Measurements from ENCODE around the gene TRAF3IP1. TPM values are rescaled to one million over a fixed set of nuclear protein-coding genes. Genes with fewer than 3 reads are reported as not detected.
"Not testable (repeated sequence)": the region's sequence is repeated elsewhere in the genome, so short reads cannot be mapped to it uniquely, and the experiment has no call there.

The TRAF3IP1 gene
- total RNA-seq, 4 donors from 2014 or later = 19.9 to 38.6 (median 23.6) TPM

DNA sequence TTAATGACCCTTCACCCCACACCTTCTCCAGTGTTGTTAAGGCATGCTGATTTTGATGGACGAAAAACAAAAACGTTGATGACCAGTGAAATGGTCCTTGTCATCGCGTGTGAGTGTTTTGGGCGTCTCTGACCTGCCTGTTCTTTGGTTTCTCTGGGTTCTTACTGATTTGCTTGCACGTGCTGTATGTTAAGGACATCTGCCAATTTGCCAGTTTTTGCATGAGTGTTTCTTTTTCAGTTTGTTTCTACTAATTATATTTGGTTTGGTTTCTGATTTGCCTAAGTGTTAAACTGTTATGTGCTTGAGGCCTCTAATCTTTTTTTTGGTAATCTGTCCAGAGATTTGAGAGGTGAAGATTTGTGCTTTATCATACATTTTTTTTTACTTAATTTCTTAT is 14.6 kb downstream of the TRAF3IP1 start:
- Histone ChIP-seq H3K4me1 (peaks cover 0 to 7% (median 3%) of the 10 kb centered on the region in 4 donors), H3K4me3 (no peak overlapping the region), H3K36me3 (peaks cover 4 to 56% (median 20%) of the 10 kb centered on the region in 4 donors), H3K9me3 (no peaks in the 10 kb centered on the region), H3K27ac (replicated peaks in 1 of 4) (no peak overlapping the region), H3K27me3 (no peaks in the 10 kb centered on the region)
- DNase-seq (ENCODE audit: extremely low spot score) = no peak
- no peak for TF ChIP-seq POLR2A (IDR thresholded peaks at IDR 0.05; ENCODE audit: low read depth)
- TF ChIP-seq, protein P1, sequence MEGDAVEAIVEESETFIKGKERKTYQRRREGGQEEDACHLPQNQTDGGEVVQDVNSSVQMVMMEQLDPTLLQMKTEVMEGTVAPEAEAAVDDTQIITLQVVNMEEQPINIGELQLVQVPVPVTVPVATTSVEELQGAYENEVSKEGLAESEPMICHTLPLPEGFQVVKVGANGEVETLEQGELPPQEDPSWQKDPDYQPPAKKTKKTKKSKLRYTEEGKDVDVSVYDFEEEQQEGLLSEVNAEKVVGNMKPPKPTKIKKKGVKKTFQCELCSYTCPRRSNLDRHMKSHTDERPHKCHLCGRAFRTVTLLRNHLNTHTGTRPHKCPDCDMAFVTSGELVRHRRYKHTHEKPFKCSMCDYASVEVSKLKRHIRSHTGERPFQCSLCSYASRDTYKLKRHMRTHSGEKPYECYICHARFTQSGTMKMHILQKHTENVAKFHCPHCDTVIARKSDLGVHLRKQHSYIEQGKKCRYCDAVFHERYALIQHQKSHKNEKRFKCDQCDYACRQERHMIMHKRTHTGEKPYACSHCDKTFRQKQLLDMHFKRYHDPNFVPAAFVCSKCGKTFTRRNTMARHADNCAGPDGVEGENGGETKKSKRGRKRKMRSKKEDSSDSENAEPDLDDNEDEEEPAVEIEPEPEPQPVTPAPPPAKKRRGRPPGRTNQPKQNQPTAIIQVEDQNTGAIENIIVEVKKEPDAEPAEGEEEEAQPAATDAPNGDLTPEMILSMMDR (IDR thresholded peaks at IDR 0.05) = no peak
- no peak for TF ChIP-seq POLR2AphosphoS5 (IDR thresholded peaks at IDR 0.05)
- WGBS = 90% methylated on average over 6 of the region's 6 CpGs
- intact Hi-C loops (cut with DNase I) = no loop called here

DNA sequence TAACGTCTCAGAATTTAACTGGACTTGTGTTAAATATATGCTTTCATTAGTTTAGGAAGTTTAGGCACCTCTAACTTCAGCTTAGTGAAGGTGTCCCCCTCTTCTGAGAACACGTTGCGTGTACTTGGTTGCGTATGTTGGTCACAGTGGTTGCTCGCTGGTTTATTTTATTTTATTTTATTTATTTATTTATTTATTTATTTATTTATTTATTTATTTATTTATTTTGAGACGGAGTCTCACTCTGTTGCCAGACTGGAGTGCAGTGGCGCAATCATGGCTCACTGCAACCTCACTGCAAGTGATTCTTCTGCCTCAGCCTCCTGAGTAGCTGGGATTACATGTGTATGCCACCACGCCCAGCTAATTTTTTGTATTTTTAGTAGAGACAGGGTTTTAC is 15.3 kb downstream of the TRAF3IP1 start:
- H3K4me1 ChIP-seq; DNase-seq (ENCODE audit: extremely low spot score); intact Hi-C loops (cut with DNase I); H3K27ac ChIP-seq (replicated peaks in 1 of 4); H3K9me3 ChIP-seq; H3K27me3 ChIP-seq; H3K4me3 ChIP-seq: not testable (repeated sequence)
- peaks cover 4 to 49% (median 13%) of the 10 kb centered on the region in 4 donors for H3K36me3 ChIP-seq
- WGBS = 95% methylated on average over 8 of the region's 8 CpGs

DNA sequence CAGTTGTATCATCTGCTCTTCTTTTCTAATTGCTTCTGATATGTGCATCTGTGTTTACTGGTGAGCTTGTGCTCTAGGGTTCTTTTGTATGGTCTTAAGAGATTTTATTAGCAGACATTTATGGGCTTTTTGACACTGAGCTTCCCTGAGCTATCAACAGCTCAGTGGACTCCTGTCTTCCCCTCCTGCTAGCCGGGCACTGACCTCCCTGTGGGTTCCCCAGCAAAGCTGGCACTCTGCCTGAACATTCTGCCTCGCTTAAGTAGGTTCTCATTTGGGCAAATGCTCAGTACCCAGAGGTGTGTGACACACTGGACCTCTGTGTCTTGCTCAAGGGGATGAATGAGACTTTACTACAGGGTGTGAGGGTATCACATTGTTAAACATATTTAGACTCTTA is 15.8 kb downstream of the TRAF3IP1 start:
- WGBS = 81% methylated on average over 2 of the region's 2 CpGs
- H3K27ac ChIP-seq (replicated peaks in 1 of 4) = no peak overlapping the region
- H3K4me3 ChIP-seq = no peak overlapping the region
- peaks cover 4 to 48% (median 13%) of the 10 kb centered on the region in 4 donors for H3K36me3 ChIP-seq
- DNase-seq (ENCODE audit: extremely low spot score) = no peak
- H3K9me3 ChIP-seq = no peaks in the 10 kb centered on the region
- H3K27me3 ChIP-seq = no peaks in the 10 kb centered on the region
- H3K4me1 ChIP-seq = peaks cover 0 to 7% (median 5%) of the 10 kb centered on the region in 4 donors
- no peak for TF ChIP-seq POLR2AphosphoS5 (IDR thresholded peaks at IDR 0.05)
- TF ChIP-seq, protein P1 (IDR thresholded peaks at IDR 0.05) = no peak
- no peak for TF ChIP-seq EP300 (IDR thresholded peaks at IDR 0.05)
- intact Hi-C loops (cut with DNase I) = no loop called here

DNA sequence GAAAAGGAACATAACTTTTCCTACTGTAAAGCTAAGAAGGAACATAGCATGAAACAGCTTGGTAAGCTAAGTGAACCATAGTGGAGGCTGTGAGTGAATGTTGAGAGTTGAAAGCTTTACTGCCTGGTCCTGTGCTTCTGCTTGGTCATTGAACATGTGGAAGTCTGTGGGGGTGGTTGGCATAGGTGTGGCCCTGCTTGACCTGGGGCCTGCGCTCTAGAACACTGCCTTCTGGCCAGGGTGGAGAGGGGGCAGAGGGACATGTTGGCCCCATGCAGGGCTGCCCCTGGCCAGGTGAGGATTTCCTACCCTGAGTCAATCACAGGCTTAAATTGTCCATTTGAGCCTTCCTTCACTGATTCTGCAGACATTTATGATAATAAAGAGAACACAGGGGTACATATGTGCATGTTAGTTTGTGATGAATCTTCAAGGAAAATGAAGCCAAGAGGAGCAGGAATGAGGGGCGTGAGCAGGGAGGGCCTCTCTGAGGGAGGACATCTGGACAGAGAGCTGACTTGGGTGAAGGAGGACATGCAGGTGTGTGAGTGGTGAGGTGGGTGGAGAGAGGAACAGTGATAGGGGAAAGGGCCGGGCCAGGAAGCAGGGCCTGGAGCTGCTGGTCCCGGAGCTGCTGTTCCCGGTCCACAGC is 16.6 kb downstream of the TRAF3IP1 start:
- 93% methylated on average over 5 of the region's 5 CpGs for WGBS
- TF ChIP-seq POLR2AphosphoS5 (IDR thresholded peaks at IDR 0.05) (no peak), POLR2A (IDR thresholded peaks at IDR 0.05; ENCODE audit: low read depth) (no peak), EP300 (IDR thresholded peaks at IDR 0.05) (no peak)
- TF ChIP-seq, protein P1 (IDR thresholded peaks at IDR 0.05) = no peak
- Histone ChIP-seq H3K4me1 (peaks cover 0 to 7% (median 5%) of the 10 kb centered on the region in 4 donors), H3K36me3 (peaks cover under 1 to 40% (median 11%) of the 10 kb centered on the region in 4 donors), H3K27me3 (no peaks in the 10 kb centered on the region), H3K27ac (replicated peaks in 1 of 4) (no peak overlapping the region), H3K4me3 (no peak overlapping the region), H3K9me3 (no peaks in the 10 kb centered on the region)
- intact Hi-C loops (cut with DNase I) = no loop called here
- DNase-seq (ENCODE audit: extremely low spot score) = no peak

DNA sequence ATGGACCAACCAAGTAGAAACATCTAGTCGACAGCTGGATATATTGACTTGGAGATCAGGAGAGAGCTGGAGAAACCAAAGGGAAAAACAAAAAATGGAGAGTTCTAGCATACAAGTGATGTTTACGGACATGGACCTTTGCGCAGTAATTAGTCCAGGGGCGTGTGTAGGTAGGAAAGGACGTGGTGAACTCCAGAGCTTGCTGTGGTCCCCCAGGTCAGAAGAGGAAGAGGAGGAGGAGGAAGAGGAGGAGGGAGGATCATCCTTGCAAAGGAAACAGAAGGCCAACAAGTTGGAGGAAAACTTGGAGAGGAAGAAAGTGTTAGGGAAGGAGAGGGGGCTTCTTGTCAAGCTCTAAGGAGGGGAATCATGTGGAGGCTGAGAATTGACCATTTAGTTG is 17.5 kb downstream of the TRAF3IP1 start:
- 89% methylated on average over 5 of the region's 5 CpGs for WGBS
- Histone ChIP-seq H3K9me3 (no peaks in the 10 kb centered on the region), H3K4me3 (no peak overlapping the region), H3K27ac (replicated peaks in 1 of 4) (no peak overlapping the region), H3K4me1 (peaks cover 0 to 7% (median 5%) of the 10 kb centered on the region in 4 donors), H3K27me3 (no peaks in the 10 kb centered on the region), H3K36me3 (peaks cover 0 to 40% (median 11%) of the 10 kb centered on the region in 4 donors)
- TF ChIP-seq EP300 (IDR thresholded peaks at IDR 0.05) (no peak), POLR2AphosphoS5 (IDR thresholded peaks at IDR 0.05) (no peak), POLR2A (IDR thresholded peaks at IDR 0.05; ENCODE audit: low read depth) (no peak)
- TF ChIP-seq, protein P1 (IDR thresholded peaks at IDR 0.05) = no peak
- intact Hi-C loops (cut with DNase I) = no loop called here
- DNase-seq (ENCODE audit: extremely low spot score) = no peak
